Coronary artery (tissue), 2 donors: Measurements from ENCODE around the gene ZNF263.

Experiments used
- DNase-seq: peaks from one replicate; pipeline ENCODE4 v3.0.0-alpha.2; 2017; ENCODE audit warnings: low spot score
- H3K27ac ChIP-seq, 2 donors: fragments of 200-600 bp; sonication (generic); one replicate each; pipeline ENCODE4 v1.5.1; 2016 to 2019
- H3K4me3 ChIP-seq: fragments of 200-600 bp; sonication (generic); 2 replicates; pipeline ENCODE4 v1.5.1; 2016; ENCODE audit warnings: mild to moderate bottlenecking, moderate library complexity
- CTCF ChIP-seq: fragments of 200-600 bp; sonication (generic); IDR thresholded peaks from one replicate; pipeline ENCODE4 v1.5.1; 2019; ENCODE audit warnings: antibody characterized with exemption

ZNF263 gene

GRCh38 chr16:3321816-3322215, 38.5 kb downstream of the ZNF263 start:
- Histone ChIP-seq H3K27ac (no peak overlapping the region), H3K4me3 (no peak overlapping the region)
- DNase-seq = no peak
- no peak for TF ChIP-seq CTCF

GRCh38 chr16:3327514-3327913, 44.2 kb downstream of the ZNF263 start:
- Histone ChIP-seq H3K27ac (no peak overlapping the region), H3K4me3 (no peak overlapping the region)
- DNase-seq = no peak
- TF ChIP-seq CTCF = no peak

GRCh38 chr16:3328104-3328503, 44.8 kb downstream of the ZNF263 start:
- no peak overlapping the region for H3K27ac ChIP-seq
- DNase-seq = no peak
- no peak overlapping the region for H3K4me3 ChIP-seq
- no peak for TF ChIP-seq CTCF

GRCh38 chr16:3328643-3329042, 45.4 kb downstream of the ZNF263 start:
- Histone ChIP-seq H3K27ac (no peak overlapping the region), H3K4me3 (no peak overlapping the region)
- DNase-seq = no peak
- no peak for TF ChIP-seq CTCF
